Measurements from ENCODE around the gene SORCS2. TPM values are rescaled to one million over a fixed set of nuclear protein-coding genes. Genes with fewer than 3 reads are reported as not detected.

The SORCS2 gene
- total RNA-seq, 1 experiment from 2014 or later, result 4.1 TPM

DNA sequence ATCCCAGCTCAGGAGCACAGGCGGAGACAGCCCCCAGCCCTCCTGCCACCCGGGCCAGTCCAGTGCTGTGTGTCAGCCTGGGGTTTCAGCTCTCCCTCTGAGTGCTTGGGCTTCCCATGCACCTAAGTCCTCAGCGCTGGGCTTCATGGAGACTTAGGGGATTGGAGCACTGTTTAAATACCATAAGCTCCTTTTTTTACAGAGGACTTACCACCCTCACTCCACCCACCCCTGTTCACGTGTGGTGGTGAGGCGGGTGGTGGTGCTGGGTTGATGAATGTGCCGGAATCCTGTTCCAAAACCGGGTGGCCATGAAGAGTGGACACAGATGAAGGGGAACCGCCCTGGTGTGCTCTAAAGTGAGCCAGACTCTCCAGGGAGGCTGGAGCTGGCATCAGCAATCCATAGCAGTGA is 175.5 kb downstream of the SORCS2 start:
- no peak for TF ChIP-seq EZH2phosphoT487 (IDR thresholded peaks at IDR 0.05; ENCODE audit: borderline replicate concordance, low read length)
- TF ChIP-seq CTCF (conservative IDR thresholded peaks at IDR 0.05; ENCODE audit: low read depth, low read length), result no peak
- TF ChIP-seq EZH2 (IDR thresholded peaks at IDR 0.05; ENCODE audit: low read length, unreplicated experiment), result no peak

GRCh38 chr4:7368296-7368695 is 176.0 kb downstream of the SORCS2 start:
- ChIA-PET POLR2A (ENCODE audit: unreplicated experiment) (no interaction called here), CTCF (no interaction called here)
- intact Hi-C loops (cut with micrococcal nuclease), result no loop called here
- no peaks in the 10 kb centered on the region for H3K9me3 ChIP-seq (ENCODE audit: low read length)
- H3K79me2 ChIP-seq (ENCODE audit: low read length), result no peaks in the 10 kb centered on the region
- H3K27me3 ChIP-seq (ENCODE audit: low read length), result no peaks in the 10 kb centered on the region
- H3K27ac ChIP-seq (ENCODE audit: low read length), result no peak overlapping the region
- no peaks in the 10 kb centered on the region for H3K36me3 ChIP-seq (ENCODE audit: low read depth, low read length)
- H3K4me1 ChIP-seq (ENCODE audit: insufficient read depth, low read length), result no peaks in the 10 kb centered on the region
- no peaks in the 10 kb centered on the region for H4K20me1 ChIP-seq (ENCODE audit: low read length)
- H3K4me3 ChIP-seq (ENCODE audit: low read length), result no peak overlapping the region
- H3K9ac ChIP-seq (ENCODE audit: low read length), result no peak overlapping the region
- no TSS peak for BruUV-seq (replicated peaks)
- DNase-seq (no peak), ATAC-seq (no peak)
- H3K9me2 ChIP-seq (replicated peaks; ENCODE audit: low read length), result no peaks in the 10 kb centered on the region
- no peak overlapping the region for H2AFZ ChIP-seq (ENCODE audit: low read length)
- TF ChIP-seq CTCF (conservative IDR thresholded peaks at IDR 0.05; ENCODE audit: low read depth, low read length) (no peak), EZH2phosphoT487 (IDR thresholded peaks at IDR 0.05; ENCODE audit: borderline replicate concordance, low read length) (no peak), EZH2 (IDR thresholded peaks at IDR 0.05; ENCODE audit: low read length, unreplicated experiment) (no peak)
- H3K4me2 ChIP-seq (ENCODE audit: low read length), result no peak overlapping the region
- no peaks in the 10 kb centered on the region for H3F3A ChIP-seq (ENCODE audit: low read length, unreplicated experiment)

More for the DNA sequence above, 175.5 kb downstream of the SORCS2 start:
- Histone ChIP-seq H3K27me3 (ENCODE audit: low read length) (no peaks in the 10 kb centered on the region), H3F3A (ENCODE audit: low read length, unreplicated experiment) (no peaks in the 10 kb centered on the region), H4K20me1 (ENCODE audit: low read length) (no peaks in the 10 kb centered on the region), H3K9me3 (ENCODE audit: low read length) (no peaks in the 10 kb centered on the region), H3K27ac (ENCODE audit: low read length) (no peak overlapping the region), H2AFZ (ENCODE audit: low read length) (no peak overlapping the region), H3K4me2 (ENCODE audit: low read length) (no peak overlapping the region), H3K9ac (ENCODE audit: low read length) (no peak overlapping the region), H3K9me2 (replicated peaks; ENCODE audit: low read length) (no peaks in the 10 kb centered on the region), H3K36me3 (ENCODE audit: low read depth, low read length) (no peaks in the 10 kb centered on the region), H3K4me3 (ENCODE audit: low read length) (no peak overlapping the region), H3K4me1 (ENCODE audit: insufficient read depth, low read length) (no peaks in the 10 kb centered on the region), H3K79me2 (ENCODE audit: low read length) (no peaks in the 10 kb centered on the region)
- intact Hi-C loops (cut with micrococcal nuclease), result no loop called here
- no peak for DNase-seq
- ChIA-PET POLR2A (ENCODE audit: unreplicated experiment) (no interaction called here), CTCF (no interaction called here)
- no peak for ATAC-seq
- no TSS peak for BruUV-seq (replicated peaks)

GRCh38 chr4:7369511-7369910 is 177.2 kb downstream of the SORCS2 start:
- H3K27ac ChIP-seq (ENCODE audit: low read length), result no peak overlapping the region
- no peaks in the 10 kb centered on the region for H3K9me2 ChIP-seq (replicated peaks; ENCODE audit: low read length)
- H4K20me1 ChIP-seq (ENCODE audit: low read length), result no peaks in the 10 kb centered on the region
- no TSS peak for BruUV-seq (replicated peaks)
- no peak overlapping the region for H2AFZ ChIP-seq (ENCODE audit: low read length)
- H3F3A ChIP-seq (ENCODE audit: low read length, unreplicated experiment), result no peaks in the 10 kb centered on the region
- no peak overlapping the region for H3K9ac ChIP-seq (ENCODE audit: low read length)
- H3K4me3 ChIP-seq (ENCODE audit: low read length), result no peak overlapping the region
- intact Hi-C loops (cut with micrococcal nuclease), result no loop called here
- TF ChIP-seq CTCF (conservative IDR thresholded peaks at IDR 0.05; ENCODE audit: low read depth, low read length) (no peak), EZH2 (IDR thresholded peaks at IDR 0.05; ENCODE audit: low read length, unreplicated experiment) (no peak), EZH2phosphoT487 (IDR thresholded peaks at IDR 0.05; ENCODE audit: borderline replicate concordance, low read length) (no peak)
- DNase-seq (no peak), ATAC-seq (no peak)
- ChIA-PET CTCF (no interaction called here), POLR2A (ENCODE audit: unreplicated experiment) (no interaction called here)
- no peak overlapping the region for H3K4me2 ChIP-seq (ENCODE audit: low read length)
- H3K79me2 ChIP-seq (ENCODE audit: low read length), result no peaks in the 10 kb centered on the region
- no peaks in the 10 kb centered on the region for H3K4me1 ChIP-seq (ENCODE audit: insufficient read depth, low read length)
- no peaks in the 10 kb centered on the region for H3K9me3 ChIP-seq (ENCODE audit: low read length)
- H3K36me3 ChIP-seq (ENCODE audit: low read depth, low read length), result no peaks in the 10 kb centered on the region
- H3K27me3 ChIP-seq (ENCODE audit: low read length), result no peaks in the 10 kb centered on the region

Data from PC-3 (cell line).